CD1c-positive myeloid dendritic cell (primary cell): ENCODE data around the gene TACR2.

Experiments
- DNase-seq: peaks from one replicate; pipeline ENCODE4 v3.0.0-alpha.2; 2016; ENCODE audit errors: extremely low spot score

TACR2 gene

GRCh38 chr10:69374242-69374641 is 42.5 kb downstream of the TACR2 start:
- no peak for DNase-seq

- no peak for DNase-seq
Observed at GRCh38 chr10:69372126-69372980, 44.4 kb downstream of the TACR2 start.

- no peak for DNase-seq
Observed at GRCh38 chr10:69367469-69367868, 49.2 kb downstream of the TACR2 start.

GRCh38 chr10:69366738-69367137 is 50.0 kb downstream of the TACR2 start:
- no peak for DNase-seq

- no peak for DNase-seq
Observed at GRCh38 chr10:69364232-69364940, 52.3 kb downstream of the TACR2 start.

GRCh38 chr10:69363666-69364065 is 53.1 kb downstream of the TACR2 start:
- no peak for DNase-seq

GRCh38 chr10:69362471-69362954 is 54.2 kb downstream of the TACR2 start:
- DNase-seq = no peak

- no peak for DNase-seq
Observed at GRCh38 chr10:69361303-69361614, 55.5 kb downstream of the TACR2 start.

- no peak for DNase-seq
Observed at GRCh38 chr10:69360485-69361302, 56.0 kb downstream of the TACR2 start.

GRCh38 chr10:69359594-69359993 is 57.1 kb downstream of the TACR2 start:
- no peak for DNase-seq

- peak; percentile 47 for DNase-seq
Observed at GRCh38 chr10:69359148-69359547, 57.6 kb downstream of the TACR2 start.

- no peak for DNase-seq
Observed at GRCh38 chr10:69358148-69358795, 58.4 kb downstream of the TACR2 start.

GRCh38 chr10:69356187-69356586 is 60.5 kb downstream of the TACR2 start:
- no peak for DNase-seq

GRCh38 chr10:69353977-69354635 is 62.6 kb downstream of the TACR2 start:
- DNase-seq = no peak
